ENCODE data around the gene KRT78.

Gene KRT78

GRCh38 chr12:52824741-52825410 lies 23.9 kb downstream of the KRT78 start:
- DNase-seq (ENCODE audit: low spot score) = no peak

- no peak for DNase-seq (ENCODE audit: low spot score)
These were observed 24.9 kb downstream of the KRT78 start for GRCh38 chr12:52823761-52824450.

- no peak for DNase-seq (ENCODE audit: low spot score)
These were observed 25.9 kb downstream of the KRT78 start for GRCh38 chr12:52822771-52823510.

- DNase-seq (ENCODE audit: low spot score) = peak; percentile 52
These were observed 26.8 kb downstream of the KRT78 start for GRCh38 chr12:52821826-52822660.

GRCh38 chr12:52821071-52821730 lies 27.6 kb downstream of the KRT78 start:
- DNase-seq (ENCODE audit: low spot score) = no peak

GRCh38 chr12:52820521-52820920 lies 28.3 kb downstream of the KRT78 start:
- DNase-seq (ENCODE audit: low spot score) = no peak

- DNase-seq (ENCODE audit: low spot score) = no peak
These were observed 28.9 kb downstream of the KRT78 start for GRCh38 chr12:52819731-52820510.

GRCh38 chr12:52818887-52819420 lies 29.8 kb downstream of the KRT78 start:
- DNase-seq (ENCODE audit: low spot score) = no peak

- DNase-seq (ENCODE audit: low spot score) = no peak
These were observed 30.4 kb downstream of the KRT78 start for GRCh38 chr12:52818388-52818787.

GRCh38 chr12:52817699-52818238 lies 31.0 kb downstream of the KRT78 start:
- no peak for DNase-seq (ENCODE audit: low spot score)

GRCh38 chr12:52817003-52817698 lies 31.6 kb downstream of the KRT78 start:
- DNase-seq (ENCODE audit: low spot score) = no peak

- no peak for DNase-seq (ENCODE audit: low spot score)
These were observed 32.9 kb downstream of the KRT78 start for GRCh38 chr12:52815676-52816588.

- no peak for DNase-seq (ENCODE audit: low spot score)
These were observed 33.6 kb downstream of the KRT78 start for GRCh38 chr12:52815161-52815560.

- no peak for DNase-seq (ENCODE audit: low spot score)
These were observed 34.1 kb downstream of the KRT78 start for GRCh38 chr12:52814710-52815155.

GRCh38 chr12:52813885-52814709 lies 34.7 kb downstream of the KRT78 start, which contains the start of gene KRT4:
TSS of gene KRT4 (minus strand) at chr12:52814116. CDS start at chr12:52814058, 58 bp downstream.
- no peak for DNase-seq (ENCODE audit: low spot score)

GRCh38 chr12:52813203-52813819 lies 35.5 kb downstream of the KRT78 start:
- DNase-seq (ENCODE audit: low spot score) = no peak

GRCh38 chr12:52812749-52813148 lies 36.0 kb downstream of the KRT78 start:
- DNase-seq (ENCODE audit: low spot score) = no peak

Measured in SW480 (cell line).